Common myeloid progenitor, CD34-positive (primary cell): ENCODE results near the gene MCMBP.

ENCODE experiments used
- CTCF ChIA-PET: fragments of 350-600 bp; sonication (Branson Sonifier 250); formaldehyde crosslinking; loops from one replicate; lab custom pipeline; 2021; ENCODE audit warnings: antibody characterized with exemption; lab: Charles Lee
- POLR2A ChIA-PET: fragments of 350-600 bp; sonication (Branson Sonifier 250); formaldehyde crosslinking; loops from one replicate; lab custom pipeline; 2021; ENCODE audit warnings: antibody characterized with exemption; lab: Charles Lee
- DNase-seq, 3 donors: peaks; one replicate each; pipeline versions ENCODE4 v3.0.0 to v3.0.0-alpha.2; 2013
- H3K27ac ChIP-seq, 2 experiments: 1 replicate in 1 of 2; 2 replicates in 1 of 2; pipeline ENCODE4 v1.7.0; 2013; ENCODE audit warnings: inconsistent platforms in 2 of 2, low read length in 2 of 2, mild to moderate bottlenecking in 2 of 2, low read depth in 1 of 2, moderate library complexity in 1 of 2; ENCODE audit not compliant: severe bottlenecking in 2 of 2, insufficient read depth in 1 of 2, poor library complexity in 1 of 2
- H3K27me3 ChIP-seq, 5 experiments: replicated peaks in 2 of 5; 1 replicate in 3 of 5; 2 replicates in 2 of 5; pipeline versions ENCODE4 v1.6.1 to v1.7.0; 2013; ENCODE audit warnings: low read length in 4 of 5, mild to moderate bottlenecking in 2 of 5, moderate library complexity in 2 of 5, inconsistent platforms in 1 of 5; ENCODE audit not compliant: insufficient read depth in 5 of 5, control insufficient read depth in 4 of 5
- H3K36me3 ChIP-seq, 4 experiments: 1 replicate in 2 of 4; 2 replicates in 2 of 4; pipeline versions ENCODE4 v1.6.1 to v1.7.0; 2013; ENCODE audit warnings: low read length in 3 of 4, control low read depth in 1 of 4, mild to moderate bottlenecking in 1 of 4; ENCODE audit not compliant: control insufficient read depth in 4 of 4, insufficient read depth in 4 of 4
- H3K4me1 ChIP-seq, 4 experiments: 1 replicate in 3 of 4; 2 replicates in 1 of 4; pipeline versions ENCODE4 v1.6.1 to v1.7.1; 2013; ENCODE audit warnings: low read length in 3 of 4, mild to moderate bottlenecking in 3 of 4, control low read depth in 1 of 4, inconsistent platforms in 1 of 4, moderate library complexity in 1 of 4; ENCODE audit not compliant: control insufficient read depth in 4 of 4, insufficient read depth in 4 of 4; ENCODE audit errors: control extremely low read depth in 1 of 4
- H3K4me3 ChIP-seq, 7 experiments: 1 replicate in 4 of 7; 2 replicates in 3 of 7; pipeline versions ENCODE4 v1.5.1 to v1.7.0; 2013; ENCODE audit warnings: mild to moderate bottlenecking in 7 of 7, low read length in 6 of 7, moderate library complexity in 6 of 7, inconsistent platforms in 2 of 7, low read depth in 2 of 7, control low read depth in 1 of 7; ENCODE audit not compliant: insufficient read depth in 4 of 7, control insufficient read depth in 1 of 7; ENCODE audit errors: extremely low read depth in 1 of 7
- H3K9me3 ChIP-seq, 5 experiments: 1 replicate in 4 of 5; 2 replicates in 1 of 5; pipeline versions ENCODE4 v1.6.1 to v1.7.1; 2013; ENCODE audit warnings: low read length in 4 of 5, mild to moderate bottlenecking in 2 of 5, inconsistent platforms in 1 of 5, low read depth in 1 of 5, moderate library complexity in 1 of 5; ENCODE audit not compliant: control insufficient read depth in 4 of 5, insufficient read depth in 2 of 5; ENCODE audit errors: control extremely low read depth in 1 of 5
- WGBS: methylation state at CpG from one replicate; pipeline ENCODE4 v1.1.5; 2013; ENCODE audit not compliant: insufficient coverage; 5-methylcytosine and 5-hydroxymethylcytosine counted together

Gene MCMBP

GRCh38 chr10:119853574-119853973, 19.1 kb downstream of the MCMBP start:
- ChIA-PET POLR2A (interaction anchor here (0.7 kb wide), 1 partner anchor 116 kb away, joined by 3 read pairs; no protein-coding TSS in a partner anchor), CTCF (interaction anchor here (1.4 kb wide), 1 partner anchor 100 kb away, joined by 4 read pairs; no protein-coding TSS in a partner anchor)
- 100% methylated on average over 1 of the region's 1 CpG for WGBS
- Histone ChIP-seq H3K27ac (peak overlapping the region in 1 of 2 experiments; percentile 2), H3K9me3 (no peaks in the 10 kb centered on the region), H3K27me3 (no peaks in the 10 kb centered on the region), H3K4me1 (no peaks in the 10 kb centered on the region), H3K4me3 (no peak overlapping the region), H3K36me3 (peaks cover 15 to 74% (median 45%) of the 10 kb centered on the region in 4 experiments)
- DNase-seq: no peak

- H3K4me1 ChIP-seq: no peaks in the 10 kb centered on the region
- no peaks in the 10 kb centered on the region for H3K9me3 ChIP-seq
- H3K36me3 ChIP-seq: peaks cover 14 to 71% (median 44%) of the 10 kb centered on the region in 4 experiments
- no peak overlapping the region for H3K27ac ChIP-seq
- no peak overlapping the region for H3K4me3 ChIP-seq
- WGBS: 100% methylated on average over 3 of the region's 6 CpGs
- no peaks in the 10 kb centered on the region for H3K27me3 ChIP-seq
- ChIA-PET CTCF (interaction anchor here (0.9 to 1.4 kb wide), 2 partner anchors 99 to 102 kb away, joined by 3 to 4 read pairs; no protein-coding TSS in a partner anchor), POLR2A (no interaction called here)
- DNase-seq: no peak
These were observed 19.8 kb downstream of the MCMBP start for GRCh38 chr10:119852822-119853221.

- POLR2A ChIA-PET: no interaction called here
- DNase-seq: no peak
- no peaks in the 10 kb centered on the region for H3K4me1 ChIP-seq
- H3K4me3 ChIP-seq: no peak overlapping the region
- no peaks in the 10 kb centered on the region for H3K9me3 ChIP-seq
- H3K27me3 ChIP-seq: no peaks in the 10 kb centered on the region
- CTCF ChIA-PET: interaction anchor here (0.6 to 0.9 kb wide), 3 partner anchors 101 to 121 kb away, joined by 3 read pairs; no protein-coding TSS in a partner anchor
- no peak overlapping the region for H3K27ac ChIP-seq
- H3K36me3 ChIP-seq: peaks cover 14 to 72% (median 45%) of the 10 kb centered on the region in 4 experiments
- WGBS: 98% methylated on average over 4 of the region's 6 CpGs
These were observed 20.4 kb downstream of the MCMBP start for GRCh38 chr10:119852277-119852676.

- DNase-seq: no peak
- Histone ChIP-seq H3K4me1 (peaks cover 0 to 16% (median 2%) of the 10 kb centered on the region in 4 experiments), H3K9me3 (no peaks in the 10 kb centered on the region), H3K36me3 (peaks cover 14 to 78% (median 48%) of the 10 kb centered on the region in 4 experiments), H3K27ac (no peak overlapping the region), H3K4me3 (no peak overlapping the region), H3K27me3 (no peaks in the 10 kb centered on the region)
- WGBS: 100% methylated on average over 1 of the region's 3 CpGs
- CTCF ChIA-PET: interaction anchor here (0.6 to 1.8 kb wide), 5 partner anchors 9 to 99 kb away, joined by 3 to 10 read pairs (median 4); no protein-coding TSS in a partner anchor
- POLR2A ChIA-PET: no interaction called here
These were observed 22.7 kb downstream of the MCMBP start for GRCh38 chr10:119849944-119850343.

GRCh38 chr10:119849031-119849789, 23.4 kb downstream of the MCMBP start:
- Histone ChIP-seq H3K4me3 (no peak overlapping the region), H3K9me3 (no peaks in the 10 kb centered on the region), H3K27me3 (no peaks in the 10 kb centered on the region), H3K27ac (no peak overlapping the region), H3K36me3 (peaks cover 15 to 84% (median 54%) of the 10 kb centered on the region in 4 experiments), H3K4me1 (peaks cover 0 to 16% (median 2%) of the 10 kb centered on the region in 4 experiments)
- DNase-seq: no peak
- ChIA-PET POLR2A (no interaction called here), CTCF (interaction anchor here (0.6 to 1.8 kb wide), 5 partner anchors 10 to 100 kb away, joined by 3 to 10 read pairs (median 4); no protein-coding TSS in a partner anchor)
- WGBS: 98% methylated on average over 5 of the region's 6 CpGs

GRCh38 chr10:119845656-119846055, 27.0 kb downstream of the MCMBP start:
- WGBS: 100% methylated on average over 1 of the region's 1 CpG
- POLR2A ChIA-PET: no interaction called here
- no peaks in the 10 kb centered on the region for H3K27me3 ChIP-seq
- CTCF ChIA-PET: interaction anchor here (0.6 to 2.9 kb wide), 4 partner anchors 14 to 238 kb away, joined by 3 to 12 read pairs (median 7); no protein-coding TSS in a partner anchor
- peaks cover 0 to 16% (median 2%) of the 10 kb centered on the region in 4 experiments for H3K4me1 ChIP-seq
- no peaks in the 10 kb centered on the region for H3K9me3 ChIP-seq
- H3K36me3 ChIP-seq: peaks cover 24 to 87% (median 56%) of the 10 kb centered on the region in 4 experiments
- no peak overlapping the region for H3K4me3 ChIP-seq
- peak in 1 of 3 donors; percentile 24 for DNase-seq
- no peak overlapping the region for H3K27ac ChIP-seq

- Histone ChIP-seq H3K4me3 (no peak overlapping the region), H3K4me1 (peaks cover 0 to 6% (median 1%) of the 10 kb centered on the region in 4 experiments), H3K9me3 (no peaks in the 10 kb centered on the region), H3K27me3 (no peaks in the 10 kb centered on the region), H3K27ac (no peak overlapping the region), H3K36me3 (peaks cover 18 to 86% (median 56%) of the 10 kb centered on the region in 4 experiments)
- ChIA-PET POLR2A (no interaction called here), CTCF (no interaction called here)
- DNase-seq: no peak
- 79% methylated on average over 2 of the region's 4 CpGs for WGBS
These were observed 38.5 kb downstream of the MCMBP start for GRCh38 chr10:119834188-119834587.
